ENCODE measurements around the gene IL31.

- TF ChIP-seq CTCF (IDR thresholded peaks at IDR 0.05) = no peak
- TF ChIP-seq POLR2A (IDR thresholded peaks at IDR 0.05) = no peak
Observed at GRCh38 chr12:122141911-122142725, 31.9 kb downstream of the IL31 start.

Measured in prostate gland (tissue), 2 donors.